GM21360 (cell line): Measurements from ENCODE around the gene GPR62.
"Not testable (repeated sequence)": the region's sequence is repeated elsewhere in the genome, so short reads cannot be mapped to it uniquely, and the experiment has no call there.

ENCODE experiments used
- ATAC-seq: cut with Tn5 transposase; IDR thresholded peaks from one replicate; pipeline ENCODE4 v1.9.1; 2021; ENCODE audit warnings: mild to moderate bottlenecking, moderate library complexity; ENCODE audit not compliant: unreplicated experiment

GPR62 gene, protein sequence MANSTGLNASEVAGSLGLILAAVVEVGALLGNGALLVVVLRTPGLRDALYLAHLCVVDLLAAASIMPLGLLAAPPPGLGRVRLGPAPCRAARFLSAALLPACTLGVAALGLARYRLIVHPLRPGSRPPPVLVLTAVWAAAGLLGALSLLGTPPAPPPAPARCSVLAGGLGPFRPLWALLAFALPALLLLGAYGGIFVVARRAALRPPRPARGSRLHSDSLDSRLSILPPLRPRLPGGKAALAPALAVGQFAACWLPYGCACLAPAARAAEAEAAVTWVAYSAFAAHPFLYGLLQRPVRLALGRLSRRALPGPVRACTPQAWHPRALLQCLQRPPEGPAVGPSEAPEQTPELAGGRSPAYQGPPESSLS

DNA sequence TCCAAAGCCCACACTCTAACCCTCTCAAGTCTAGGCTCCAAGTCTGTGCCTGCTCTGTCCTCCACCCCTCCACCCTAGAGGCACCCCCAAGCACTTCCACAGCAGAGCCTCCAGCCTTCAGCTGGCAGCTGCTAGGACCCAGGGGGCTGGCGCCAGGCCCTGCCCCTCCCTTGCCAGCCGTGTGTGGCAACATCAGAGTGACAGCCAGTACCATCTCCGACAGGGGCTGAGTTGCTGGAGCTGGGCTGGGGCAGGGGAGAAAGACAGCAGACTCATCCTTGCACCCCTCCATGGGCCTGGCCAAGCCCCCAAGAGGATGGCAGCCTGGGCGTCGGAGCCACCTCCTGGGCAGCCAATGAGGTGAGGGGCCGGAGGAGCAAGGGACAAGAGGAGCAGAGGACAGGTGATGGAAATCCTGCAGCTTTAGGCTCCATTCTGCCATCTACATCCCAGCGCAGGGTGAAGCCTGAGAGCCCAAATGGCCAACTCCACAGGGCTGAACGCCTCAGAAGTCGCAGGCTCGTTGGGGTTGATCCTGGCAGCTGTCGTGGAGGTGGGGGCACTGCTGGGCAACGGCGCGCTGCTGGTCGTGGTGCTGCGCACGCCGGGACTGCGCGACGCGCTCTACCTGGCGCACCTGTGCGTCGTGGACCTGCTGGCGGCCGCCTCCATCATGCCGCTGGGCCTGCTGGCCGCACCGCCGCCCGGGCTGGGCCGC lies at the start of gene GPR62:
TSS of gene GPR62 (plus strand) at position 207 of the 718 bp plus-strand sequence. CDS start at position 479, 272 bp downstream.
- ATAC-seq, result no peak

DNA sequence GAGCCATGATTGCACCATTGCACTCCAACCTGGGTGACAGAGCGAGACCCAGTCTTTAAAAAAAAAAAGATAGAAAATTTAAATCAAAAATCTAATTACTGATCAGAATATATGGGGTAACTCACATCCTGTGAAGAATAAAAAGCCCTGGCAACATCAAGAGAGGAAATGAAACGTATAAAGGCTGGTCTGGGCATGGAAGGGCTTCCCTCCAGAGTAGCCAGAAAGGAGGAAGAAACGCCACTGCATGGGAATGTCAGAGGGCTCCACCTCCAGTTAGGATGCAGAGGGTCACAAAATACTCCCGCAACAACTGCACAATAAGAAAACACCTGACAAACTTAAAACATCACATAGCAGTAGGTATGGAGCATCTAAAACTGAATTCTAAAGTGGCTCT lies 47.2 kb upstream of the GPR62 start:
- ATAC-seq, result no peak

DNA sequence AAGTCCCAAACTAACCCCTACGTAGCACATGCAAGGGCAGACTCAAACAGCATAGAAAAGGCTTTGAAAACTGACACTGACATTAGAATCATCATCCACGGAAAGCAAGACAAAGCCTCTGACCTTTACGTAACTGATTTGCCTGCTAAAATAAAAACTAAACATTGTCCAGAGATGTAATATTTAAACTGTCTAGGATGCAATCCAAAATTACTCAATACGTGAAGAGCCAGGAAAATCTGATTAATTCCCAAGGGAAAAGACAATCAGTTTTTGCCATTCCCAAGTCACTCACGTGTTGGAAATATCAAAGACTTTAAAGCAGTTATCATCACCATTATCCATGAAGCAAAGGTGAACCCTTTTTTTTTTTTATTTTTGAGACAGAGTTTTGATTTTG lies 38.8 kb upstream of the GPR62 start:
- ATAC-seq, result no peak

DNA sequence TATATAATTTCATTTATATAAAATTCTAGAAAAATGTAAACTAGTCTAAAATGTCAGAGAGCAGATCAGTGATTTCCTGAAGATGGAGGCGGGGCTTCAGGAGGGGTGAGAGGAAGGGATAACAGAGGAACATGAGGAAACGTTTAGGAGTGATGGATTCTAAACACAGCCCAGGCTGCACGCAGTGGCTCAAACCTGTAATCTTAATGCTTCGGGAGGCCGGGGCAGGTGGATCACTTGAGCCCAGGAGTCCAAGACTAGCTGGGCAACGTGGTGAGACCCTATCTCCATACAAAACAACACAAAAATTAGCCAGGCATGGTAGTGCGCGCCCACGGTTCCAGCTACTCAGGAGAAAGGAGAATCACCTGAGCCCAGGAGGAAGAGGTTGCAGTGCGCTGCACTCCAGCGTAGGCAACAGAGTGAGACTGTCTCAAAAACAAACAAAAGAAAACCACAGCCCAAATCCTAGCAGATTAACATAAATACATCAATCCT lies 34.1 kb upstream of the GPR62 start:
- no peak for ATAC-seq

DNA sequence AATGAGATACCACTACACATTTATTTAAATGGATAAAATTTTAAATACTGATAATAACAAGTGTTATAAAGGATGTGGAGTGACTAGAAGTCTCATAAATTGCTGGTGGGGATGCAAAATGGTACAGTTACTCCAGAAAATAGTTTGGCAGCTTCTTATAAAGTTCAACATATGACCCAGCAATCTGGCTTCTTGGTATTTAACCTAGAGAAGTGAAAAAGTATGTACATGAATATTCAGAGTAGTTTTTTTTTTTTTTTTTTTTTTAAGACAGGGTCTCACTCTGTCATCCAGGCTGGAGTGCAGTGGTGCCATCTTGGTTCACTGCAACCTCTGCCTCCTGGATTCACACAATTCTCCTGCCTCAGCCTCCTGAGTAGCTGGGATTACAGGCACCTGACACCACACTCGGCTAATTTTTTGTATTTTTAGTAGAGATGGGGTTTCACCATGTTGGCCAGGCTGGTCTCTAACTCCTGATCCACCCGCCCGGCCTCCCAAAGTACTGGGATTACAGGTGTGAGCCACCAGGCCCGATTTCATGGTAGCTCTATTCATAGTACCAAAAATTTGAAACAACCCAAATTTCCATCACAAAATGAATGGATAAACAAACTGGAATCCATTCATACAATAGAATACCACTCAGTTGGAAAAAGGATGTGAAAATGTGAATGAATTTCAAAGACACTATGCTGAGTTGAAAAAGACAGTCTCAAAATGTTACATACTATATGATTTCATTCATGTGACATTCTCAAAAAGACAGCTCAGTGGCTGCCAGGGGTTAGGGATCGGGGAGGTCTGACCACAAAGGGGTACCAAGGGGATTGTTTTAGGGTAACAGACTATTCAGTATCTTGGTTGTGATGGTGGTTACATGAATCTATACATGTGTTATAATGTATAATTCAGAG lies 27.9 kb upstream of the GPR62 start:
- no peak for ATAC-seq

DNA sequence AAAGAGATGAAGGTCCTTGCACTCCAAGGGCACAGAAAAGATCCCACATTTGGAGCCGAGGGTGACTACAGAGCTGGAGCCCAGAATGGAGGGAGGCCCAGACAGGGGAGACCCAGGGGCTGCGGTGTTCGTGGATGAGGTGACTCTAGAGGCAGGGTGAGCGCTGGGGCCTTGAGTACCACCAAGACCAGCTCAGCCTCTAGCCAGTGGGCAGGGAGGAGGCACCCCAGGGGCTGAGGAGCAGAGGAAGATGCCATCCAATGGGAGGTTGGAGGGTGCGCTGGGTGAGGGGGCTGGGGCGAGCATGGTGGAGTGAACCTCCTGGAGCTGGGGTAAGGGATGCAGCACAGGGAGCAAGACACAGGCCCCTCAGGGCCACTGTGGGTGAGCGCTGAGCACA lies 26.7 kb upstream of the GPR62 start:
- no peak for ATAC-seq

DNA sequence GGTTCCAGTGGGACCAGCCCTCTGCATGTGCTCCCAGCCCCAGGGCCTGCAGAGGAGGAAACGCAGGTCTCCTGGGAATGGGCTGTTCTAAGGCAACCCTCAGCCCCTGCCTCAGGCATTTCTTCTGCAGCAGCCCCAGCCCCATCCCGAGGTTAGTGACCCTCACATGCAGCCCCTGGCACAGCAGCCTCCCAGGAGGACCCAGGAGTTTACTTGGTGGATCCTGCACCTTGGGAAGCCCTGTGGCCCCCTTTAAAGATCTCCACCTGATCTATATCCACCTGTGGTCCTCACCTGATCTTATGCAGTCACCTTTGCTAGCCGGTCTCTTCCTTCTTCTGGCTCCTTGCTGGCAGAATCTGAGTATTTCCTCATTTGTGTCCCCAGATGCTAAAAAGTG lies 26.2 kb upstream of the GPR62 start:
- ATAC-seq, result not testable (repeated sequence)

DNA sequence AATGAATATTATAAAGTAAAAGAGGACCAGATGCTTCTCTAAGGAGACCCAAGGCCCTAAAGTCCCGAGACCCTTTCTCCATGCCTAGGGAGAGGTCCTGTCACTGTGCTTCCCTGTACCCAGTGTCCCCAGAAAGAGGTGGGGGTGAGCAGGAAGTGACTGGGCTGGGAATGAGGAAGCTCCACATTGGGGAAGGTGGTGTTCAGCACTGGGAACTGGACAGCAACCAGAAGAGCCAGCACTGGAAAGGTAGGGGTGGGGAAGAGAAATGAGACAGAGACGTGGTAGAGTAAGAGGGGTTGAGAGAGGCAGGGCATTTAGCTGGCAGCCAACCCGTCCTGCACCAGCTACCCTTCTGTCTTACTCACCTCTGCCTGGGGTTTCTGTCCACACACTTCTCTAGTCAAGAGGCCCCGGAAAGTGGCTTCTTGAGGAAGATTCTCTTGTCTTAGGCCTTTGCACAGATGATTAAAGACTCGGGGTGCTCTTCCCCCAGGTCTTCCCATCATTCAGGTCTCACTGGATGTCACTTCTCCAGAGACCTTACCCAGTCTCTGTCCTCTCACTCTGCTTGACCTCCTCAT lies 25.7 kb upstream of the GPR62 start:
- ATAC-seq, result no peak

DNA sequence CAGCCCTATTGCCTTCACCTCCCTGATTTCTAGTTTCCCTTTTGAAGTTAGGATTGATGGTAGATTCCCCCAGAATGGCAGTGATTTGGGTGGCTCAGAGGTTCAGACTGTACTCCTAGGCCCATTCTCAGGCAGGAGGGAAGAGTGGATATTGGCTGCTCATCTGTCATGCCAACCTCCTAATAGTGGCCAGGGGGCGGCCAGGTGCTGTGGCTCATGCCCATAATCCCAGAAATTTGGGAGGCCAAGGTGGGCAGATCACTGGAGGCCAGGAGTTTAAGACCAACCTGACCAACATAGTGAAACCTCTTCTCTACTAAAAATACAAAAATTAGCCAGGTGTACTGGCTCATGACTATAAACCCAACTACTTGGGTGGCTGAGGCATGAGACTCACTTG lies 24.7 kb upstream of the GPR62 start:
- no peak for ATAC-seq

DNA sequence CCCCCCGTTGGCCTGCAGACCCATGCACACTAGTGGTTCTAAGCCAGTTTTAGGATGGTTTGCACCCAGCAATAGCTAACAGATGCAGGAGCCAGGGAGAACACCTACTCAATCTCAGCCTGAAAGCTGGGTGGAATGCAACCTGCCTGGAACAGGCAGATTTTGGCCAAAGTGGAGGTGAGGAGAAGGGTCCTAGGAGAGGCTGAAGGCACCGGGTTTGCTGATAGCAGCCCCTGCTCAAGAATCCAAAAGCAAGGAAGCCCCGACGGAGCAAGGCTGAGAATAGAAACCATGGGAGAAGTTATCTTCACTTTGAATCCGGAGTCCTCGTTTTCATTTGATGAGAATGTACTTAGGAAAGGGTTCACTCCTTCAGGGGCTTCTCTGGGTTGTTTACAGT lies 23.4 kb upstream of the GPR62 start:
- ATAC-seq, result no peak

DNA sequence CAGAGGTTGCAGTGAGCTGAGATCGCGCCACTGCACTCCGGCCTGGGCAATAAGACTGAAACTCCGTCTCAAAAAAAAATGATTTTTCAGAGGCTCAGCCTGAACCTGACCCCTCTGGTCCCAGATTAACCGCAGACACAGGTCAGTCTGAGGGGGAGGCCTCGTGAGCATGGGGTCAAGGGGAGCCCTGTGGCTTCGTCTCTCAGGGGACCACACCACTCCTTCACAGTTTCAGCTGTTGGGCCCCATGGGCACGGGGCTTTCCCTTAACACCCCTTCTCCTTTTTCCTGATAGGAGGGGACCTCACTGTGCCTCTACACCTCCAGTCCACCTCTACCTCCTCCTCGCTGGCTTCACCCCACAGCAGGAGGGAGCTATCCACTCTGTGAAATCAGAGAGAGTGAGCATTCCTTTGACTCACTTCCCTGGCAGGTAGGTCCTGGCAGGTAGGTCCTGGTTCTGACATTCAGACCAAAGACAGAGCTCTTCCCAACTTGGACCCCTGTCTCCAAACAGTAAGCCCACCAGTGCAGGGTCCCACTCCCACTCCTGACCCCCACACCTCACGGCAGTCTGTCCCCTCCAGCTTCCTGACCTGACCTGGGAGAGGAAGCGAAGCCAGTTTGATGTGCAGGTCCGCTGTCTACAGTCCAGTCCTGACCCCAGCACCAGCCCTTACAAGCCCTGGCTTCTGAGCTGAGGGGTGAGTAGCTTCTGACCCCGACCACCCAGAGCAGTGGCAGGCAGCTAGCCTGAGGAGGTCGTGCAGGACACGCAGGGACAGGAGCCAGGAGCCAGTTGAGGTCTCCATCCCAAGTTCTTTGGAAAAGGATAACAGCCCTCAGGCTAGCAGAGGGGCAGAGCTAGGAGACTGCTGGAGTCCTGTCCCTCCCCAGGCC lies 22.5 kb upstream of the GPR62 start:
- ATAC-seq, result no peak

DNA sequence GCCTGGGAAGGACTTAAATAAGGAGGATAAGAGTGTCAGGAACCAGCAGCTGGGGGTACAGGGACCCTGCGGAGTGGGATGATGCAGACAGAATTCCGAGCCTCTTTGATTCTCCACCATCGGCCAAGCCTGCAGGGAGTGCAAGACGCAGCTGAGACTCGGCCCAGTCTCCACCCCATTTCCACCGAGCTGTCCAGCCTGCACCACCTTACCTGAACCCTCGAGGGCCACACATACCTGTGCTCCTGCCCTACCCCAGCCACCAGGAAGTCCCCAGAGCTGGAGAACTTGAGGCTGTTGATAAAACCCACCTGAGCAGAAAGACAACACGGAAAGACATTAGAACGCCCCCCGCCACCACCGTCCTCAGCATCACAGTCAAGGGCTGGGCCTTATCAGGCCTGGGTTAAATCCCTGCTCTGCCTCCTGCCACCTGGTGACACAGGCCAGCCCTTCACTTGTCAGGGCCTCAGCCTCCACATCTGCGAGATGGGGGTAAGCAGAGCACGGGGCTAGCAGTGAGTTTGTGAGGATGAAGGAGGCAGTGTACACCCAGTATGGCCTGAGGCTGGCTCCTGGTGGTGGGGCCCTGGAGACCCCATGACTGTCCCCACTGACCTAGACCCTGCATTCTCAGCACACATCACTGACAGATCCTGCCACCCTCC lies 21.6 kb upstream of the GPR62 start:
- no peak for ATAC-seq

DNA sequence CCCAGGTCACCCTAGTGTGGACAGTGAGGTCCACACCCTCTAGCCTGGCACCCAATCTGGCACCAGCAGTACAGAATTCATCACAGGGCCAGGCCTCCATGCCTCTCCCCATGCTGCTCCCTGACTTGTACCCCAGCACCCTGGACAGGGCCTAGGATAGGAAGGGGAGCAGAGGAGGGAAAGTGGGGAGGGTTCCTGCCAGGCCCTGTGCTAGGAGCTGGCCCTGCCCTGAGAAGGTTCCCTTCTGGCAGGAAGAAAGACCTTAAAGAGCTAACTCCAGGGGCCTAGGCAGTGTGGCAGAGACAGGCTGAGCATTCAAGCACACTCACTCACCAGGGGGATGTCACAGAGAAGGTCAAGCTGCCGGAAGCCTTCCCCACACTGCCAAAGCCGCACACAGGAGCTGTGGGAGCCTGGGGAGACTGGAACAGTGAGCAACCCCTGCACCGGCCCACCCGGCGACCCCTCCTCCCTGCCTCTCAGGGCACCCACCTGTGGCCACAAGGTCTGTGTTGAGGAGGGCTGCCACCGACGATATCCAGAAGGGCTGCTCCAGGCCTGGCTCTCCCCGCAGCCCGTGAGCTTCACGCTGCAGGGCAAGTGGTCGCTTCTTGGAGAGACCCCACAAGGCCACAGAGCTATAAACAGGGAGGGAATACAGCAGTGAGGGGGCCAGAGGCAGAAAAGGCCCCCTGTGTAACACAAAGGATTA lies 20.9 kb upstream of the GPR62 start:
- no peak for ATAC-seq

DNA sequence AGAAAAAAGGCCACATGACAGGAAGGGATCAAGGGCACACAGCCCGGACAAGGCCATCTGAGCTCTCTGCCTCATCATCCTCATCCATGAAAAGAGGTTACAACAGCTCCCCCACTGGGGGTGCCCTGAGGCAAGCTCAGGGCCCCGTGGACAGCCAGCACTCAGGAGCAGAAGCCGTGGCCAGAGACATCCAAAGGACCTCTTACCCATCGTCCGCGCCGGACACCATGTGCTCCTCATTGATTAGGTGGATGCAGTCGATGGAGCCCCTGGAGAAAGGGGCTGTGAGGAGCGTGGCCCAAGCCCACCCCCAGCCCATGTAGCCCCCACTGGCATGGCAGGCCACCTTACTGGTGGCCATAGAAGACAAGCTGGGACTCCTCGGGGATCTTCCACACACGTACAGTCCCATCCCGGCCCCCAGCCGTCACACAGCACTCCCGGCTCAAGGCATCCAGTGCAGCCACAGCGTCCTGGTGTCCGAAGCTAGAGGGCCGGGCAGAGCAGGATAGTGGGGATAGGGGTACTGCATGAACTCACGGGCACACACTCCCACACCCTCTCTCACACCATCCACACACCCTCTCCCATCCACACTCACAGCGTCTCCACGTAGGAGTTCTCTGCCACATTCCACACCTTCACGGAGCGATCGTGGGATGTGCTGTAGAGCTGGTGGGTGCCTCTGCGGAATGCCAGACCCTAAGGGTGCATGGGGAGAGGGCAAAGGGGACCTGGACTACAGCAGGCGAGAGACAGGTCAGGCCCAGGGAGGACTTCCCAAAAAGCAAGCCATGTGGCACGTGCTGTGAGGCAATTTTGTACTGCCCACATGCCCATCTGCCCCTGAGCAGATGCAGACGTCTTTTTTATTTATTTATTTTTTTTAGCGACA lies 19.9 kb upstream of the GPR62 start:
- ATAC-seq, result no peak

DNA sequence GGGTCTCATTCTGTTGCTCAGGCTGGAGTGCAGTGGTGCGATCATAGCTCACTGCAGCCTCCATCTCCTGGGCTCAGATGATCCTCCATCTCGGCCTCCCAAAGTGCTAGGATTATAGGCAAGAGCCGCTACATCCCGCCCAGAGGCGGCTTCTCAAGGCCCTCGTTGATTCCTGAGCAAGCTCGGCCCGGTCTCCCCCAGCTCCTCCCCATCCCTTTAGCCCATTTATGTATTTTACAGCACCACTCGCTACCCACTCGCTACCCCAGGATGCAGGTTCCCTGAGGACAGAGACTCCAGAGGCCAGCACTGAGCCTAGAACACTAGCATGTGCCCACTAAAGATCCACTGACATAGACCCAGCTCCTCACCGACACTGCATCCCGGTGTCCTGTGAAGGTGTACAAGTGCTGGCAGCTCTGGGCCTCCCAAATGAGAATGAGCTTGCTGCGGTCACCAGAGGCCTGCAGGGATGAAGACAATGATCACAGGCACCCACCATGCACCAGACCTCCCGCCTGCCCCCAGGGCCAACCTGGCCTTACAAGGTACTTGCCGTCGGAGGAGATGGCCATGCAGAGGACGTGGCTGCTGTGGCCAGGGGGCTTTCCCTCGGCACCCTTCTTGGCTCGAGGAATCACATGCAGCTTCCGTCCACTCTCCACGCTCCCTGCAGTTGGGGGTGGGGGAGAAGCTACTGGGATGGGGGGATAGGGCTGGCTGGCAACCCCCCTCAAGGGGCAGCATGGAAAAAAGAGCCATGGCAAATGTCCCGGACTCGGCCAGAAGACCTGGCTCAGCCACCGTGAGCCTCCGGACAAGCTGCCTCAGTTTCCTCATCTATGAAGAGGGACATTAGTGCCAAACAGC lies 19.1 kb upstream of the GPR62 start:
- ATAC-seq, result no peak

DNA sequence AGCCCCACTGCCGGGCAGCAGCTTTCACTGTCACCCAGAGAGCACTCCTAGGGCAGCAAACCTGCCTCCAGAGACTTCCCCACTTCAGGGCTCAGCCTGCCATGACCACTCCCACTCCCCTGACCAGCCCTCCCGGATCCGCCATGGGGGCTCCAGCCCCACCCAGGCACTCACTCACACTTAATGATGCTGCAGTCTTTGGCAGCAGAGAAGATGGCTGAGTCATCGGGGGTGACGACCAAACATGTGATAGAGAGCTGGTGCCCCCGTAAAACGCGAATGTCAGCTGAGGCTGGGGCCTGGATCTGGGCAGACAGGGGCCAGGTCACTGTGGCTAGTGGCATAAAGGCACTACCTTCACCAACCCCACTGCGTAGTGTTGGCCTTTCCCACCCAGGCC lies 18.2 kb upstream of the GPR62 start:
- ATAC-seq, result no peak
